GM23248 (cell line): ENCODE measurements around the gene KRT25. TPM values are rescaled to one million over a fixed set of nuclear protein-coding genes. Genes with fewer than 3 reads are reported as not detected.

Experiments
- DNase-seq: peaks from one replicate; pipeline ENCODE4 v3.0.0-alpha.2; 2015
- H2AFZ ChIP-seq: fragments of 200-600 bp; sonication (generic); 2 replicates; pipeline ENCODE4 v1.6.1; 2016; ENCODE audit warnings: antibody characterized with exemption
- H3F3A ChIP-seq: fragments of 200-600 bp; sonication (generic); 2 replicates; pipeline ENCODE4 v1.6.1; 2016; ENCODE audit warnings: mild to moderate bottlenecking, antibody characterized with exemption, mixed run types; ENCODE audit not compliant: insufficient read depth
- H3K27ac ChIP-seq: fragments of 200-600 bp; sonication (generic); 2 replicates; pipeline ENCODE4 v1.5.1; 2016; ENCODE audit warnings: mild to moderate bottlenecking
- H3K27me3 ChIP-seq: fragments of 200-600 bp; sonication (generic); replicated peaks from 2 replicates; pipeline ENCODE4 v1.6.1; 2016; ENCODE audit warnings: mild to moderate bottlenecking; ENCODE audit not compliant: insufficient read depth
- H3K36me3 ChIP-seq: fragments of 200-600 bp; sonication (generic); 2 replicates; pipeline ENCODE4 v1.6.1; 2016; ENCODE audit warnings: low read depth, mild to moderate bottlenecking
- H3K4me1 ChIP-seq: fragments of 200-600 bp; sonication (generic); 2 replicates; pipeline ENCODE4 v1.6.1; 2016; ENCODE audit warnings: mild to moderate bottlenecking; ENCODE audit not compliant: insufficient read depth
- H3K4me2 ChIP-seq: fragments of 200-600 bp; sonication (generic); one replicate; pipeline ENCODE4 v1.6.1; 2016; ENCODE audit warnings: mild to moderate bottlenecking; ENCODE audit not compliant: unreplicated experiment
- H3K4me3 ChIP-seq: fragments of 200-600 bp; sonication (generic); 2 replicates; pipeline ENCODE4 v1.5.1; 2016; ENCODE audit warnings: mild to moderate bottlenecking
- H3K79me2 ChIP-seq: fragments of 200-600 bp; sonication (generic); 2 replicates; pipeline ENCODE4 v1.6.1; 2016; ENCODE audit warnings: mild to moderate bottlenecking; ENCODE audit not compliant: insufficient read depth
- H3K9ac ChIP-seq: fragments of 200-600 bp; sonication (generic); 2 replicates; pipeline ENCODE4 v1.6.1; 2016; ENCODE audit warnings: mild to moderate bottlenecking
- H3K9me2 ChIP-seq: fragments of 200-600 bp; sonication (generic); 2 replicates; pipeline ENCODE4 v1.6.1; 2016; ENCODE audit warnings: mixed run types, mild to moderate bottlenecking, moderate library complexity; ENCODE audit not compliant: insufficient read depth
- H3K9me3 ChIP-seq: fragments of 200-600 bp; sonication (generic); one replicate; pipeline ENCODE4 v1.6.1; 2017; ENCODE audit warnings: low read depth
- H4K20me1 ChIP-seq: fragments of 200-600 bp; sonication (generic); 2 replicates; pipeline ENCODE4 v1.6.0; 2016; ENCODE audit not compliant: insufficient read depth
- EZH2 ChIP-seq: fragments of 200-600 bp; sonication (generic); IDR thresholded peaks from 2 replicates; pipeline ENCODE4 v1.6.1; 2018; ENCODE audit warnings: antibody characterized with exemption, mild to moderate bottlenecking; ENCODE audit not compliant: insufficient read depth, poor library complexity, severe bottlenecking
- EZH2phosphoT487 ChIP-seq: fragments of 200-600 bp; sonication (generic); IDR thresholded peaks from 2 replicates; pipeline ENCODE4 v1.6.1; 2018; ENCODE audit warnings: antibody characterized with exemption, moderate library complexity, mild to moderate bottlenecking, low read depth; ENCODE audit not compliant: insufficient read depth
- WGBS, 2 experiments: methylation state at CpG; one replicate each; pipeline ENCODE4 v1.1.6; 2015 to 2017; ENCODE audit warnings: low lambda C conversion rate in 2 of 2, low coverage in 1 of 2; ENCODE audit errors: missing lambda C conversion rate in 2 of 2; 5-methylcytosine and 5-hydroxymethylcytosine counted together
- in situ Hi-C: fragments of 300-500 bp; cut with MboI; formaldehyde crosslinking; loops from 2 replicates; pipeline ENCODE4 v1.15.0; 2020
- polyA plus RNA-seq: library from polyadenylated mRNA; unstranded; fragments of >200 nt; fragmentation: Nextera tagmentation; extraction: Ambion mirVana; gene quantifications from 2 replicates; pipeline ENCODE4 v1.2.1, GENCODE V29; 2016
- total RNA-seq: library from RNA; depleted of rRNA; stranded (reverse); fragments of >200 nt; shearing (Covaris generic); gene quantifications from 2 replicates; pipeline ENCODE4 v1.2.3, GENCODE V29; 2014; rRNA removed

Gene KRT25
- total and polyA plus RNA-seq, 2 experiments from 2014 or later = not detected

GRCh38 chr17:40705584-40705983 is 49.5 kb downstream of the KRT25 start:
- H3F3A ChIP-seq = no peaks in the 10 kb centered on the region
- DNase-seq = no peak
- no peak for TF ChIP-seq EZH2
- TF ChIP-seq EZH2phosphoT487 = no peak
- H3K36me3 ChIP-seq = no peaks in the 10 kb centered on the region
- peaks cover 44% of the 10 kb centered on the region for H3K27me3 ChIP-seq
- no peak overlapping the region for H3K4me2 ChIP-seq
- no peak overlapping the region for H3K27ac ChIP-seq
- no peaks in the 10 kb centered on the region for H3K9me2 ChIP-seq
- no peaks in the 10 kb centered on the region for H3K79me2 ChIP-seq
- H2AFZ ChIP-seq = no peak overlapping the region
- H3K9ac ChIP-seq = no peak overlapping the region
- 46 to 48% methylated on average over 4 of the region's 4 CpGs for WGBS, 2 experiments
- in situ Hi-C loops = no loop called here
- no peaks in the 10 kb centered on the region for H3K9me3 ChIP-seq
- H3K4me1 ChIP-seq = no peaks in the 10 kb centered on the region
- no peak overlapping the region for H3K4me3 ChIP-seq
- H4K20me1 ChIP-seq = no peaks in the 10 kb centered on the region

- no peak for DNase-seq
- Histone ChIP-seq H3F3A (no peaks in the 10 kb centered on the region), H3K27ac (no peak within 1 kb of the TSS), H3K36me3 (no peaks in the 10 kb centered on the region), H3K9me2 (no peaks in the 10 kb centered on the region), H3K27me3 (peaks cover 58% of the 10 kb centered on the region), H2AFZ (no peak within 1 kb of the TSS), H3K4me3 (no peak within 1 kb of the TSS), H3K79me2 (no peaks in the 10 kb centered on the region), H4K20me1 (no peaks in the 10 kb centered on the region), H3K9me3 (no peaks in the 10 kb centered on the region), H3K4me2 (no peak within 1 kb of the TSS), H3K4me1 (no peaks in the 10 kb centered on the region), H3K9ac (no peak within 1 kb of the TSS)
- TF ChIP-seq EZH2phosphoT487 (no peak), EZH2 (no peak)
- WGBS, 2 experiments = 56 to 57% methylated on average over 7 of the region's 7 CpGs
- in situ Hi-C loops = no loop called here
These were observed 51.5 kb downstream of the KRT25 start, which contains the start of gene KRT24 for GRCh38 chr17:40703652-40704051. KRT24 (minus strand) TSS chr17:40703752; CDS start chr17:40703693, 59 bp downstream.

GRCh38 chr17:40702271-40702670 is 52.9 kb downstream of the KRT25 start:
- WGBS, 2 experiments = 91 to 93% methylated on average over 3 of the region's 3 CpGs
- peaks cover 72% of the 10 kb centered on the region for H3K27me3 ChIP-seq

GRCh38 chr17:40699853-40700252 is 55.3 kb downstream of the KRT25 start:
- no peaks in the 10 kb centered on the region for H3K9me3 ChIP-seq
- no peak overlapping the region for H3K9ac ChIP-seq
- H3K79me2 ChIP-seq = no peaks in the 10 kb centered on the region
- TF ChIP-seq EZH2phosphoT487 (no peak), EZH2 (no peak)
- H3K27ac ChIP-seq = no peak overlapping the region
- H3K9me2 ChIP-seq = no peaks in the 10 kb centered on the region
- no peaks in the 10 kb centered on the region for H4K20me1 ChIP-seq
- H3K4me1 ChIP-seq = no peaks in the 10 kb centered on the region
- no peaks in the 10 kb centered on the region for H3F3A ChIP-seq
- no peak overlapping the region for H3K4me2 ChIP-seq
- WGBS, 2 experiments = 23 to 32% methylated on average over 5 of the region's 5 CpGs
- H2AFZ ChIP-seq = no peak overlapping the region
- no peak for DNase-seq
- H3K27me3 ChIP-seq = peaks cover 79% of the 10 kb centered on the region
- H3K36me3 ChIP-seq = no peaks in the 10 kb centered on the region
- in situ Hi-C loops = no loop called here
- H3K4me3 ChIP-seq = no peak overlapping the region

More at GRCh38 chr17:40702271-40702670, 52.9 kb downstream of the KRT25 start:
- no peak overlapping the region for H3K4me3 ChIP-seq
- in situ Hi-C loops = no loop called here
- no peaks in the 10 kb centered on the region for H3F3A ChIP-seq
- H2AFZ ChIP-seq = no peak overlapping the region
- no peaks in the 10 kb centered on the region for H3K9me3 ChIP-seq
- no peaks in the 10 kb centered on the region for H3K79me2 ChIP-seq
- no peak overlapping the region for H3K4me2 ChIP-seq
- H3K9ac ChIP-seq = no peak overlapping the region
- no peaks in the 10 kb centered on the region for H3K36me3 ChIP-seq
- no peaks in the 10 kb centered on the region for H4K20me1 ChIP-seq
- TF ChIP-seq EZH2 (no peak), EZH2phosphoT487 (no peak)
- no peak overlapping the region for H3K27ac ChIP-seq
- H3K9me2 ChIP-seq = no peaks in the 10 kb centered on the region
- no peaks in the 10 kb centered on the region for H3K4me1 ChIP-seq
- DNase-seq = no peak

- no peaks in the 10 kb centered on the region for H3K4me1 ChIP-seq
- no peaks in the 10 kb centered on the region for H3K9me2 ChIP-seq
- H4K20me1 ChIP-seq = no peaks in the 10 kb centered on the region
- in situ Hi-C loops = no loop called here
- 6 to 7% methylated on average over 9 of the region's 9 CpGs for WGBS, 2 experiments
- no peak overlapping the region for H2AFZ ChIP-seq
- H3K79me2 ChIP-seq = no peaks in the 10 kb centered on the region
- DNase-seq = no peak
- no peak overlapping the region for H3K9ac ChIP-seq
- H3K4me2 ChIP-seq = no peak overlapping the region
- H3K4me3 ChIP-seq = no peak overlapping the region
- H3K27ac ChIP-seq = no peak overlapping the region
- TF ChIP-seq EZH2 = no peak
- TF ChIP-seq EZH2phosphoT487 = no peak
- H3K36me3 ChIP-seq = no peaks in the 10 kb centered on the region
- peaks cover 77% of the 10 kb centered on the region for H3K27me3 ChIP-seq
- H3F3A ChIP-seq = no peaks in the 10 kb centered on the region
- H3K9me3 ChIP-seq = no peaks in the 10 kb centered on the region
These were observed 55.8 kb downstream of the KRT25 start for GRCh38 chr17:40699371-40699770.

Other genes starting within 250 kb of the KRT25 start
- not detected in 2 replicates for gene CCR7, start 189.9 kb downstream of the KRT25 start, total RNA-seq
- gene CCR7, start 189.9 kb downstream of the KRT25 start, polyA plus RNA-seq = 0.68 and 1.2 TPM in 2 replicates
- 67.4 and 75.8 TPM in 2 replicates for gene SMARCE1, start 107.5 kb downstream of the KRT25 start, total RNA-seq
- 133 and 144 TPM in 2 replicates for gene SMARCE1, start 107.5 kb downstream of the KRT25 start, polyA plus RNA-seq
- gene KRT222, start 90.2 kb downstream of the KRT25 start, total RNA-seq = not detected in 2 replicates
- gene KRT222, start 90.2 kb downstream of the KRT25 start, polyA plus RNA-seq = not detected in 2 replicates
- gene KRT24, start 51.6 kb downstream of the KRT25 start, total RNA-seq = not detected in 2 replicates
- gene KRT24, start 51.6 kb downstream of the KRT25 start, polyA plus RNA-seq = not detected in 2 replicates
- gene KRT26, start 16.9 kb upstream of the KRT25 start, total RNA-seq = not detected in 2 replicates
- gene KRT26, start 16.9 kb upstream of the KRT25 start, polyA plus RNA-seq = not detected in 2 replicates
- gene KRT27, start 27.2 kb upstream of the KRT25 start, total RNA-seq = not detected in 2 replicates
- not detected in 2 replicates for gene KRT27, start 27.2 kb upstream of the KRT25 start, polyA plus RNA-seq
- not detected in 2 replicates for gene KRT28, start 44.6 kb upstream of the KRT25 start, total RNA-seq
- gene KRT28, start 44.6 kb upstream of the KRT25 start, polyA plus RNA-seq = not detected in 2 replicates
- gene KRT10, start 67.3 kb upstream of the KRT25 start, total RNA-seq = 21.8 and 23.3 TPM in 2 replicates
- gene KRT10, start 67.3 kb upstream of the KRT25 start, polyA plus RNA-seq = 141 and 145 TPM in 2 replicates
- not detected in 2 replicates for gene KRT12, start 111.9 kb upstream of the KRT25 start, total RNA-seq
- not detected in 2 replicates for gene KRT12, start 111.9 kb upstream of the KRT25 start, polyA plus RNA-seq
- gene KRT20, start 129.9 kb upstream of the KRT25 start, total RNA-seq = not detected in 2 replicates
- not detected in 2 replicates for gene KRT20, start 129.9 kb upstream of the KRT25 start, polyA plus RNA-seq
- not detected in 2 replicates for gene KRT23, start 182.3 kb upstream of the KRT25 start, total RNA-seq
- gene KRT23, start 182.3 kb upstream of the KRT25 start, polyA plus RNA-seq = 0.13 TPM in 1 of 2 replicates, not detected in the other
- gene KRT39, start 211.6 kb upstream of the KRT25 start, total RNA-seq = not detected in 2 replicates
- not detected in 2 replicates for gene KRT39, start 211.6 kb upstream of the KRT25 start, polyA plus RNA-seq
- not detected in 2 replicates for gene KRT40, start 229.0 kb upstream of the KRT25 start, total RNA-seq
- gene KRT40, start 229.0 kb upstream of the KRT25 start, polyA plus RNA-seq = not detected in 2 replicates
- not detected in 2 replicates for gene KRTAP3-3, start 238.8 kb upstream of the KRT25 start, total RNA-seq
- gene KRTAP3-3, start 238.8 kb upstream of the KRT25 start, polyA plus RNA-seq = not detected in 2 replicates
- not detected in 2 replicates for gene KRTAP3-2, start 244.6 kb upstream of the KRT25 start, total RNA-seq
- gene KRTAP3-2, start 244.6 kb upstream of the KRT25 start, polyA plus RNA-seq = not detected in 2 replicates